B cell (primary cell): ENCODE measurements around the gene RPL39L. TPM values are rescaled to one million over a fixed set of nuclear protein-coding genes. Genes with fewer than 3 reads are reported as not detected.
A peak's percentile ranks its signal among the peaks of the same experiment; 100 is the strongest.
"Not testable (repeated sequence)": the region's sequence is repeated elsewhere in the genome, so short reads cannot be mapped to it uniquely, and the experiment has no call there.

Experiments
- ATAC-seq: fragments of 200-7000 bp; cut with Tn5 transposase; one replicate; pipeline ENCODE4 v1.10.0; 2021; ENCODE audit warnings: low read depth, mild to moderate bottlenecking, moderate number of reproducible peaks, moderate library complexity
- CTCF ChIA-PET: fragments of 350-600 bp; sonication (Branson Sonifier 250); formaldehyde crosslinking; loops from one replicate; lab custom pipeline; 2021; ENCODE audit warnings: antibody characterized with exemption, inconsistent platforms; lab: Charles Lee
- POLR2A ChIA-PET: fragments of 350-600 bp; sonication (Branson Sonifier 250); formaldehyde crosslinking; loops from one replicate; lab custom pipeline; 2021; ENCODE audit warnings: antibody characterized with exemption; lab: Charles Lee
- DNase-seq: peaks from one replicate; pipeline ENCODE4 v3.0.0; 2013
- H2AFZ ChIP-seq: 2 replicates; pipeline ENCODE4 v1.6.1; 2012; ENCODE audit warnings: mild to moderate bottlenecking, low read depth, low read length; ENCODE audit not compliant: insufficient read depth, poor library complexity, severe bottlenecking
- H3K27ac ChIP-seq, 2 donors: 1 replicate in 1 of 2; 2 replicates in 1 of 2; pipeline ENCODE4 v1.5.1; 2012 to 2013; ENCODE audit warnings: low read length in 2 of 2, mild to moderate bottlenecking in 2 of 2, moderate library complexity in 1 of 2
- H3K27me3 ChIP-seq, 4 experiments: fragments of 200-600 bp in 1 of 4; sonication (generic) in 1 of 4; replicated peaks in 1 of 4; 1 replicate in 2 of 4; 2 replicates in 2 of 4; pipeline versions ENCODE4 v1.6.1 to v1.7.0; 2013 to 2016; ENCODE audit warnings: low read length in 3 of 4, mild to moderate bottlenecking in 2 of 4, mixed read lengths in 1 of 4, moderate library complexity in 1 of 4; ENCODE audit not compliant: insufficient read depth in 4 of 4, control insufficient read depth in 3 of 4; ENCODE audit errors: control extremely low read depth in 1 of 4
- H3K36me3 ChIP-seq, 2 experiments: replicated peaks in 1 of 2; 1 replicate in 1 of 2; 2 replicates in 1 of 2; pipeline versions ENCODE4 v1.6.1 to v1.7.1; 2013; ENCODE audit warnings: low read length in 1 of 2; ENCODE audit not compliant: insufficient read depth in 2 of 2, control insufficient read depth in 1 of 2; ENCODE audit errors: control extremely low read depth in 1 of 2, extremely low read depth in 1 of 2
- H3K4me1 ChIP-seq, 2 donors: fragments of 200-600 bp in 1 of 2; sonication (generic) in 1 of 2; 1 replicate in 1 of 2; 2 replicates in 1 of 2; pipeline versions ENCODE4 v1.5.1 to v1.6.1; 2013 to 2017; ENCODE audit warnings: low read length in 2 of 2; ENCODE audit not compliant: control insufficient read depth in 2 of 2, insufficient read depth in 2 of 2
- H3K4me2 ChIP-seq: replicated peaks from 2 replicates; pipeline ENCODE3; 2012; ENCODE audit warnings: mild to moderate bottlenecking, low read depth, low read length; ENCODE audit not compliant: poor library complexity, severe bottlenecking
- H3K4me3 ChIP-seq, 5 experiments: fragments of 200-600 bp in 1 of 5; sonication (generic) in 1 of 5; 1 replicate in 3 of 5; 2 replicates in 2 of 5; pipeline versions ENCODE4 v1.5.1 to v1.7.0; 2011 to 2016; ENCODE audit warnings: low read length in 4 of 5, mild to moderate bottlenecking in 4 of 5, low read depth in 2 of 5, control low read depth in 1 of 5, moderate library complexity in 1 of 5; ENCODE audit not compliant: insufficient read depth in 1 of 5; ENCODE audit errors: control extremely low read depth in 1 of 5, extremely low read depth in 1 of 5
- H3K79me2 ChIP-seq: fragments of 200-600 bp; sonication (generic); one replicate; pipeline ENCODE4 v1.6.0; 2016; ENCODE audit warnings: low read length; ENCODE audit not compliant: control insufficient read depth, insufficient read depth
- H3K9ac ChIP-seq: fragments of 200-600 bp; sonication (generic); 2 replicates; pipeline ENCODE4 v1.6.1; 2017; ENCODE audit warnings: mild to moderate bottlenecking, low read length, moderate library complexity
- H3K9me3 ChIP-seq, 3 donors: one replicate each; pipeline versions ENCODE4 v1.6.1 to v1.7.1; 2013; ENCODE audit warnings: low read length in 2 of 3; ENCODE audit not compliant: control insufficient read depth in 2 of 3, insufficient read depth in 1 of 3; ENCODE audit errors: control extremely low read depth in 1 of 3
- H4K20me1 ChIP-seq: 2 replicates; pipeline ENCODE4 v1.6.0; 2012; ENCODE audit warnings: mild to moderate bottlenecking, low read length; ENCODE audit not compliant: insufficient read depth, control insufficient read depth, poor library complexity, severe bottlenecking
- H3K27ac Mint-ChIP-seq: one replicate; pipeline ENCODE4 v1.8.0; 2021; ENCODE audit warnings: mixed read lengths
- H3K27me3 Mint-ChIP-seq: one replicate; pipeline ENCODE4 v1.8.0; 2021; ENCODE audit warnings: mixed read lengths
- H3K4me1 Mint-ChIP-seq: one replicate; pipeline ENCODE4 v1.8.0; 2021; ENCODE audit warnings: mixed read lengths
- H3K4me3 Mint-ChIP-seq: one replicate; pipeline ENCODE4 v1.8.0; 2021; ENCODE audit warnings: mixed read lengths
- H3K9me3 Mint-ChIP-seq: one replicate; pipeline ENCODE4 v1.8.0; 2022; ENCODE audit warnings: mixed read lengths; ENCODE audit not compliant: insufficient read depth
- CTCF ChIP-seq: fragments of 200-600 bp; IDR thresholded peaks from one replicate; pipeline ENCODE4 v1.8.0; 2022; ENCODE audit warnings: antibody characterized with exemption, mild to moderate bottlenecking
- EZH2 ChIP-seq: IDR thresholded peaks from 2 replicates; pipeline ENCODE4 v1.6.1; 2012; ENCODE audit warnings: borderline replicate concordance, low read depth, mild to moderate bottlenecking, moderate library complexity, low read length; ENCODE audit not compliant: insufficient read depth, poor library complexity, severe bottlenecking
- WGBS: methylation state at CpG from one replicate; pipeline ENCODE4 v1.1.5; 2013; ENCODE audit warnings: missing lambda C conversion rate; ENCODE audit not compliant: insufficient coverage; 5-methylcytosine and 5-hydroxymethylcytosine counted together
- intact Hi-C: fragments of 100-400 bp; cut with micrococcal nuclease; formaldehyde crosslinking; loops from one replicate; pipeline ENCODE4 v1.10.0; 2022
- polyA plus RNA-seq: library from polyadenylated mRNA; depleted of rRNA; stranded (reverse); fragments of >200 nt; gene quantifications from 2 replicates; pipeline ENCODE4 v1.2.3, GENCODE V29; 2012
- total RNA-seq, 2 donors: library from RNA; stranded (reverse); fragments of 120-200 nt in 1 of 2; gene quantifications; 1 replicate in 1 of 2; 2 replicates in 1 of 2; pipeline versions ENCODE4 v1.2.3 to v1.2.4, GENCODE V29; 2013 to 2022

RPL39L gene
- total and polyA plus RNA-seq, 2 donors (not counting 1 experiment from before 2014, with no cell fraction given), result 3.1 to 4.5 TPM

GRCh38 chr3:187136337-187136736, 3.0 kb downstream of the RPL39L start:
- H3K4me2 ChIP-seq, result no peak overlapping the region
- intact Hi-C loops, result loop anchor here (5.0 to 10.0 kb wide), 2 partner anchors 69 to 882 kb away; no protein-coding TSS in a partner anchor
- no peaks in the 10 kb centered on the region for H4K20me1 ChIP-seq
- no peak overlapping the region for H2AFZ ChIP-seq
- no peaks in the 10 kb centered on the region for H3K27me3 ChIP-seq
- H3K79me2 ChIP-seq, result no peaks in the 10 kb centered on the region
- ChIA-PET CTCF (interaction anchor here (0.7 to 8.4 kb wide), 5 partner anchors 14 to 70 kb away, joined by 3 to 97 read pairs (median 5); no protein-coding TSS in a partner anchor), POLR2A (interaction anchor here (0.7 kb wide), 1 partner anchor 155 kb away, joined by 5 read pairs; no protein-coding TSS in a partner anchor)
- Mint-ChIP-seq H3K4me1 (peaks cover 36% of the 10 kb centered on the region), H3K27me3 (no peaks in the 10 kb centered on the region), H3K9me3 (peaks cover 10% of the 10 kb centered on the region), H3K27ac (no peak overlapping the region), H3K4me3 (no peak overlapping the region)
- H3K9ac ChIP-seq, result no peak overlapping the region
- no peak for TF ChIP-seq CTCF
- no peak for TF ChIP-seq EZH2
- DNase-seq (no peak), ATAC-seq (no peak)
- 100% methylated on average over 1 of the region's 1 CpG for WGBS
- H3K4me3 ChIP-seq, result no peak overlapping the region
- H3K36me3 ChIP-seq, result no peaks in the 10 kb centered on the region
- H3K4me1 ChIP-seq, result peaks cover 25 to 26% of the 10 kb centered on the region in 2 donors
- H3K27ac ChIP-seq, result no peak overlapping the region
- peaks cover 3 to 17% (median 4%) of the 10 kb centered on the region in 3 donors for H3K9me3 ChIP-seq

GRCh38 chr3:187135172-187135690, 4.1 kb downstream of the RPL39L start:
- not testable (repeated sequence) for H4K20me1 ChIP-seq, DNase-seq, H3K27me3 ChIP-seq, H3K27ac ChIP-seq, ATAC-seq, H3K27me3 Mint-ChIP-seq, H3K4me3 ChIP-seq, H3K79me2 ChIP-seq, H3K36me3 ChIP-seq, H3K9ac ChIP-seq, H2AFZ ChIP-seq, H3K4me3 Mint-ChIP-seq, H3K4me2 ChIP-seq
- Mint-ChIP-seq H3K9me3 (peaks cover 15% of the 10 kb centered on the region), H3K4me1 (peaks cover 45% of the 10 kb centered on the region), H3K27ac (peak overlapping the region; percentile 16)
- WGBS, result 98% methylated on average over 9 of the region's 11 CpGs
- peaks cover 35 to 37% of the 10 kb centered on the region in 2 donors for H3K4me1 ChIP-seq
- peaks cover 4 to 19% (median 4%) of the 10 kb centered on the region in 3 donors for H3K9me3 ChIP-seq
- intact Hi-C loops, result loop anchor here (5.0 to 10.0 kb wide), 2 partner anchors 68 to 880 kb away; no protein-coding TSS in a partner anchor
- ChIA-PET POLR2A (interaction anchor here (1.1 kb wide), 1 partner anchor 10 kb away, joined by 3 read pairs; no protein-coding TSS in a partner anchor), CTCF (interaction anchor here (1.1 to 8.4 kb wide), 6 partner anchors 15 to 286 kb away, joined by 4 to 97 read pairs (median 5); no protein-coding TSS in a partner anchor)

GRCh38 chr3:187133181-187133580, 6.1 kb downstream of the RPL39L start:
- CTCF ChIA-PET, result interaction anchor here (0.8 to 1.4 kb wide), 3 partner anchors 17 to 284 kb away, joined by 3 to 5 read pairs (median 4); no protein-coding TSS in a partner anchor
- peak overlapping the region; percentile 3 for H3K4me2 ChIP-seq
- intact Hi-C loops, result loop anchor here (5.0 to 10.0 kb wide), 2 partner anchors 106 to 878 kb away; no protein-coding TSS in a partner anchor
- H3K4me3 Mint-ChIP-seq, H3K36me3 ChIP-seq, H3K27me3 Mint-ChIP-seq, POLR2A ChIA-PET, ATAC-seq, H3K4me3 ChIP-seq, H3K9ac ChIP-seq, H4K20me1 ChIP-seq, H3K27me3 ChIP-seq, H2AFZ ChIP-seq, H3K79me2 ChIP-seq: not testable (repeated sequence)
- H3K27ac ChIP-seq, result peak overlapping the region; percentile 61 to 82
- DNase-seq, result peak; percentile 48
- H3K4me1 ChIP-seq, result peaks cover 28 to 32% of the 10 kb centered on the region in 2 donors
- H3K9me3 ChIP-seq, result peaks cover 7 to 11% (median 8%) of the 10 kb centered on the region in 3 donors
- WGBS, result no CpG with 5 or more reads among the region's 2 CpGs
- H3K27ac Mint-ChIP-seq, result peak overlapping the region; percentile 84
- peaks cover 15% of the 10 kb centered on the region for H3K9me3 Mint-ChIP-seq
- H3K4me1 Mint-ChIP-seq, result peaks cover 41% of the 10 kb centered on the region
